GM23338 (cell line): ENCODE results near the gene ERC1. TPM values are rescaled to one million over a fixed set of nuclear protein-coding genes. Genes with fewer than 3 reads are reported as not detected.

Experiments
- ATAC-seq: fragments of 200-7000 bp; cut with Tn5 transposase; 3 replicates; pipeline ENCODE4 v1.9.1; 2020
- DNase-seq: peaks from one replicate; pipeline ENCODE4 v3.0.0-alpha.2; 2015; ENCODE audit warnings: low spot score
- H2AFZ ChIP-seq: fragments of 200-600 bp; sonication (generic); 2 replicates; pipeline ENCODE4 v1.8.0; 2016; ENCODE audit warnings: antibody characterized with exemption, mild to moderate bottlenecking, moderate library complexity
- H3F3A ChIP-seq: fragments of 200-600 bp; sonication (generic); replicated peaks from 2 replicates; pipeline ENCODE4 v1.8.0; 2017; ENCODE audit warnings: antibody characterized with exemption, mixed run types, low read depth
- H3K27ac ChIP-seq: fragments of 200-600 bp; sonication (generic); 2 replicates; pipeline ENCODE4 v1.6.1; 2016; ENCODE audit warnings: low read depth
- H3K27me3 ChIP-seq: fragments of 200-600 bp; sonication (generic); 2 replicates; pipeline ENCODE4 v1.8.0; 2016; ENCODE audit warnings: mild to moderate bottlenecking, mixed run types, moderate library complexity; ENCODE audit not compliant: insufficient read depth
- H3K36me3 ChIP-seq: fragments of 200-600 bp; sonication (generic); 2 replicates; pipeline ENCODE4 v1.8.0; 2016; ENCODE audit warnings: mild to moderate bottlenecking; ENCODE audit not compliant: insufficient read depth
- H3K4me1 ChIP-seq: fragments of 200-600 bp; sonication (generic); 2 replicates; pipeline ENCODE4 v1.8.0; 2016; ENCODE audit warnings: mild to moderate bottlenecking, moderate library complexity; ENCODE audit not compliant: insufficient read depth
- H3K4me2 ChIP-seq: fragments of 200-600 bp; sonication (generic); 2 replicates; pipeline ENCODE4 v1.7.1; 2017; ENCODE audit warnings: mixed run types
- H3K4me3 ChIP-seq: fragments of 200-600 bp; sonication (generic); 2 replicates; pipeline ENCODE4 v1.6.1; 2016; ENCODE audit warnings: mixed run types
- H3K79me2 ChIP-seq: fragments of 200-600 bp; sonication (generic); replicated peaks from 2 replicates; pipeline ENCODE4 v1.8.0; 2017; ENCODE audit warnings: mild to moderate bottlenecking; ENCODE audit not compliant: insufficient read depth
- H3K9me2 ChIP-seq: fragments of 200-600 bp; sonication (generic); 2 replicates; pipeline ENCODE4 v1.8.0; 2017; ENCODE audit not compliant: insufficient read depth
- H4K20me1 ChIP-seq: fragments of 200-600 bp; sonication (generic); replicated peaks from 2 replicates; pipeline ENCODE4 v1.8.0; 2017; ENCODE audit warnings: mild to moderate bottlenecking; ENCODE audit not compliant: insufficient read depth
- H3K27ac Mint-ChIP-seq: 2 replicates; pipeline ENCODE4 v1.8.0; 2020; ENCODE audit warnings: inconsistent platforms, mild to moderate bottlenecking, moderate library complexity, mixed read lengths
- H3K27me3 Mint-ChIP-seq: 3 replicates; pipeline ENCODE4 v1.8.0; 2022; ENCODE audit warnings: low read depth, mild to moderate bottlenecking, moderate library complexity, mixed read lengths, inconsistent platforms; ENCODE audit not compliant: insufficient read depth, poor library complexity
- H3K36me3 Mint-ChIP-seq: 3 replicates; pipeline ENCODE4 v1.8.0; 2021; ENCODE audit warnings: low read depth, mild to moderate bottlenecking, inconsistent platforms, moderate library complexity, mixed read lengths
- H3K4me1 Mint-ChIP-seq: 3 replicates; pipeline ENCODE4 v1.8.0; 2020; ENCODE audit warnings: mild to moderate bottlenecking, inconsistent platforms, mixed read lengths
- H3K4me3 Mint-ChIP-seq: 3 replicates; pipeline ENCODE4 v1.8.0; 2021; ENCODE audit warnings: moderate library complexity, mild to moderate bottlenecking, inconsistent platforms, mixed read lengths
- H3K9me3 Mint-ChIP-seq: 3 replicates; pipeline ENCODE4 v1.8.0; 2020; ENCODE audit warnings: moderate library complexity, mild to moderate bottlenecking, inconsistent platforms, mixed read lengths
- CREB1 ChIP-seq: fragments of 250-450 bp; sonication (Bioruptor Pico); IDR thresholded peaks from 2 replicates; pipeline ENCODE4 v1.5.0; 2020; ENCODE audit warnings: low read depth, mild to moderate bottlenecking, moderate library complexity
- CTCF ChIP-seq, 2 experiments: fragments of 200-600 bp in 1 of 2; sonication (generic) in 1 of 2; conservative IDR thresholded peaks; 2 replicates each; pipeline versions ENCODE4 v1.5.1 to v1.6.1; 2016 to 2017; ENCODE audit warnings: antibody characterized with exemption in 2 of 2, low read depth in 2 of 2, mild to moderate bottlenecking in 2 of 2, moderate library complexity in 1 of 2
- ETS1 ChIP-seq: IDR thresholded peaks from 2 replicates; pipeline ENCODE4 v1.6.1; 2016; ENCODE audit warnings: antibody characterized with exemption
- EZH2 ChIP-seq: fragments of 200-600 bp; sonication (generic); IDR thresholded peaks from one replicate; pipeline ENCODE4 v1.8.0; 2017; ENCODE audit warnings: antibody characterized with exemption, mild to moderate bottlenecking, low read depth; ENCODE audit not compliant: unreplicated experiment
- EZH2phosphoT487 ChIP-seq: fragments of 200-600 bp; sonication (generic); IDR thresholded peaks from one replicate; pipeline ENCODE4 v1.8.1; 2018; ENCODE audit warnings: antibody characterized with exemption; ENCODE audit not compliant: unreplicated experiment
- JUNB ChIP-seq: IDR thresholded peaks from one replicate; pipeline ENCODE4 v1.6.1; 2016; ENCODE audit warnings: antibody characterized with exemption; ENCODE audit not compliant: unreplicated experiment
- NANOG ChIP-seq: IDR thresholded peaks from 2 replicates; pipeline ENCODE4 v1.6.1; 2016; ENCODE audit warnings: antibody characterized with exemption, borderline replicate concordance
- POLR2AphosphoS5 ChIP-seq: IDR thresholded peaks from 2 replicates; pipeline ENCODE4 v1.6.1; 2016; ENCODE audit warnings: antibody characterized with exemption, low read depth
- STAT1 ChIP-seq: IDR thresholded peaks from one replicate; pipeline ENCODE4 v1.6.1; 2016; ENCODE audit warnings: antibody characterized with exemption; ENCODE audit not compliant: unreplicated experiment
- ZNF114 ChIP-seq: fragments of 250-450 bp; sonication (Bioruptor Pico); IDR thresholded peaks from 2 replicates; pipeline ENCODE4 v1.5.0; 2020; ENCODE audit warnings: mild to moderate bottlenecking, moderate library complexity
- ZNF331 ChIP-seq: fragments of 250-450 bp; sonication (Bioruptor Pico); IDR thresholded peaks from 2 replicates; pipeline ENCODE4 v1.5.0; 2020; ENCODE audit warnings: low read depth, mild to moderate bottlenecking, moderate library complexity
- ZNF462 ChIP-seq: fragments of 250-450 bp; sonication (Bioruptor Pico); IDR thresholded peaks from 2 replicates; pipeline ENCODE4 v1.5.0; 2020; ENCODE audit warnings: mild to moderate bottlenecking, moderate library complexity
- polyA plus RNA-seq: library from polyadenylated mRNA; unstranded; fragments of >200 nt; fragmentation: Nextera tagmentation; extraction: Ambion mirVana; gene quantifications from 2 replicates; pipeline ENCODE4 v1.2.1, GENCODE V29; 2016
- total RNA-seq: library from RNA; depleted of rRNA; stranded (reverse); fragments of >200 nt; shearing (Covaris generic); gene quantifications from 2 replicates; pipeline ENCODE4 v1.2.3, GENCODE V29; 2014

Gene ERC1
- total and polyA plus RNA-seq, 2 experiments from 2014 or later = 28.1 to 35.3 TPM

- no peak overlapping the region for H3K27ac Mint-ChIP-seq
- H3K4me3 Mint-ChIP-seq = no peak overlapping the region
- no peak for TF ChIP-seq POLR2AphosphoS5
- TF ChIP-seq NANOG = no peak
- TF ChIP-seq CREB1 = no peak
- TF ChIP-seq JUNB = no peak
- Histone ChIP-seq H3K27me3 (no peaks in the 10 kb centered on the region), H3F3A (no peaks in the 10 kb centered on the region), H2AFZ (no peak overlapping the region), H3K79me2 (no peaks in the 10 kb centered on the region), H3K27ac (no peak overlapping the region), H3K4me2 (no peak overlapping the region), H3K4me3 (no peak overlapping the region), H4K20me1 (no peaks in the 10 kb centered on the region), H3K36me3 (no peaks in the 10 kb centered on the region), H3K9me2 (no peaks in the 10 kb centered on the region), H3K4me1 (no peaks in the 10 kb centered on the region)
- peaks cover 3% of the 10 kb centered on the region for H3K27me3 Mint-ChIP-seq
- DNase-seq = no peak
- no peak for ATAC-seq
- H3K36me3 Mint-ChIP-seq = no peaks in the 10 kb centered on the region
- H3K4me1 Mint-ChIP-seq = peaks cover 9% of the 10 kb centered on the region; the same call in 2 of the 3 replicates
- H3K9me3 Mint-ChIP-seq = no peaks in the 10 kb centered on the region
Measured at GRCh38 chr12:1234073-1234472, 243.1 kb downstream of the ERC1 start.

- Histone ChIP-seq H3K4me1 (peaks cover 17% of the 10 kb centered on the region), H3F3A (no peaks in the 10 kb centered on the region), H3K27me3 (no peaks in the 10 kb centered on the region), H4K20me1 (no peaks in the 10 kb centered on the region; the same call in 1 of the 2 replicates), H3K9me2 (no peaks in the 10 kb centered on the region), H3K4me3 (no peak overlapping the region), H3K4me2 (no peak overlapping the region), H3K79me2 (no peaks in the 10 kb centered on the region), H3K36me3 (no peaks in the 10 kb centered on the region), H2AFZ (no peak overlapping the region), H3K27ac (no peak overlapping the region)
- no peaks in the 10 kb centered on the region for H3K36me3 Mint-ChIP-seq
- ATAC-seq = no peak
- no peaks in the 10 kb centered on the region for H3K9me3 Mint-ChIP-seq
- no peak overlapping the region for H3K27ac Mint-ChIP-seq
- peaks cover 26% of the 10 kb centered on the region for H3K4me1 Mint-ChIP-seq
- no peaks in the 10 kb centered on the region for H3K27me3 Mint-ChIP-seq
- H3K4me3 Mint-ChIP-seq = no peak overlapping the region
- no peak for DNase-seq
- no peak for TF ChIP-seq POLR2AphosphoS5
- TF ChIP-seq ZNF114 (CRISPR knock-in tag) = no peak
- TF ChIP-seq CREB1 = no peak
- TF ChIP-seq EZH2phosphoT487 = no peak
- TF ChIP-seq JUNB = no peak
- no peak for TF ChIP-seq ETS1
- no peak for TF ChIP-seq ZNF462 (CRISPR knock-in tag)
- no peak for TF ChIP-seq STAT1
- no peak for TF ChIP-seq NANOG
- TF ChIP-seq ZNF331 (CRISPR knock-in tag) = no peak
- TF ChIP-seq EZH2 = no peak
- TF ChIP-seq CTCF (conservative IDR thresholded peaks at IDR 0.05; ENCODE audit: low read depth in 2 of 2) = no peak
Measured at GRCh38 chr12:1246637-1247036, 255.6 kb downstream of the ERC1 start.
